NOMO-1 (cell line): ENCODE results near the gene NPTX1.

Source experiments
- DNase-seq, 2 experiments: peaks; one replicate each; lab custom pipeline; 2025; ENCODE audit not compliant: unreplicated experiment in 2 of 2; lab: John Stamatoyannopoulos, UW

NPTX1 gene

GRCh38 chr17:80504686-80505413, 28.4 kb upstream of the NPTX1 start:
- DNase-seq: no peak

GRCh38 chr17:80503921-80504320, 27.5 kb upstream of the NPTX1 start:
- DNase-seq: no peak

GRCh38 chr17:80503031-80503430, 26.6 kb upstream of the NPTX1 start:
- DNase-seq: no peak

- no peak for DNase-seq
Observed at GRCh38 chr17:80502578-80502877, 26.1 kb upstream of the NPTX1 start.

GRCh38 chr17:80501741-80502577, 25.6 kb upstream of the NPTX1 start:
- no peak for DNase-seq

DNA sequence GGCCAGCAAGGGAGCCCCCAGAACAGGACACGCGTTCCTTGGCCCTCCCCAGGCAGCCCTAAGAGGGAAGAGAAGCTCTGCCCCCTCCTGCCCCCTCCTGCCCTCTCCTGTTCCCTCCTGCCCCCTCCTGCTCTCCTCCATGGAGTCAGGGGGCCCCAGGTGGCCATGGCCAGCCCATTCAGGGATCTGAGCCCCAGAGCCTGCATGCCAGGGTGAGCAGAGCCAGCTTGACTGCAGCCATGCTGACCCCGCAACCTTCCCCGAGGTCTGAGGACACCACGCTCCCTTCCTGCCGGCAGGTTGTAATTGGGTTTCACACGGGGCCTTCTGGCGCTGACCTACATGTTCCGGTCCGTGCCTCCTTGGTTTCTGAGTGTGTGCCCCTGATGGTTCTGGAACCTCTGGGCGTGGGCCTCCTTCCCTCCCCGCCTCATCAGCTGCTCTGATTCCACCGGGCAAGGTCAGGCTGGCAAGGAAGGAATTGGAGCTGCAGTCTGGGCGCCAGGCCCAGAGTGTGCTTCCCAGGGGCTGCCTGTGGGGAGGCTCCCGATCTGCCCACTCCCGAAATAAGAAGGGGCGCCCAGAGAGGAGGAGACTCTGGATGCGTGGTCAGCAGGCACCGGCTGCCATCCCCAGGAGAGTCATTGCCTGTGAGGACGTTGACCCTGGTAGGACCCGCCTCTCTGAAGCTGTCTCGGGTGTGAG, 23.7 kb upstream of the NPTX1 start:
- no peak for DNase-seq

- no peak for DNase-seq
Observed at GRCh38 chr17:80499560-80499959, 23.2 kb upstream of the NPTX1 start.

- no peak for DNase-seq
Observed at GRCh38 chr17:80498920-80499410, 22.6 kb upstream of the NPTX1 start.

DNA sequence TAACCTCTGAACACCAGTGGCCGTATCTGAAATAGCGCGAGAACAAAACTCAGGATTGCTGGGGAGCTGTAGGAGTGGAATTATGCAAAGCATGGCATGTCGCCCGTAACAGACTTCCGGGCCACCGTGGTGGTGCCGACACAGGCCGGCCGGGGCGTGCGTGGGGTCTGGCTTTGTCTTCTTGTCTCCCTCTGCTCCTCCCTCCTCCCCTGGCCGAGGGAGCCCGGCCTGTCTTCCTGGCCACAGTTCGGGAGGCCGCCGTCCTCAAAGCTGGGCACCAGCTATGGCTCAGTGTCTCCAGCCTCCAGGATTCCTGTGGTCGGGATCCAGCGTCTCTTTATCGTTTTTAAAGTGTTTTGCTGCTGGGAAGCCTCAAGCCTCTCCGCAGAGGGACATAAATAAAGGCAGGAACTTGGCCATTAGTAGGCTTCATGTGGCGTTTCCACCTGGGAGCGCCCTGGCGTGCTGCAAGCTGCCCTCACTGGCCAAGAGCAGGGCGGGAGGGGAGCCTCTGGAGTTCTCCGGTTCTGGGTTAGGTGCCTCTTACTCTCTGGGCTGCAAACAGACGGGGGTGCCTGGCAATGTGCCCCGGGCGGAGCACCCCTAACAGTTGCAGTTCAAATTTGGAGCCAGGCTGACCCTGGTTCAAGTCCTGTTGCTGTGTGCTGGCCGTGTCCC, 22.0 kb upstream of the NPTX1 start:
- DNase-seq: no peak

- DNase-seq: no peak
Observed at GRCh38 chr17:80497726-80498241, 21.4 kb upstream of the NPTX1 start.

DNA sequence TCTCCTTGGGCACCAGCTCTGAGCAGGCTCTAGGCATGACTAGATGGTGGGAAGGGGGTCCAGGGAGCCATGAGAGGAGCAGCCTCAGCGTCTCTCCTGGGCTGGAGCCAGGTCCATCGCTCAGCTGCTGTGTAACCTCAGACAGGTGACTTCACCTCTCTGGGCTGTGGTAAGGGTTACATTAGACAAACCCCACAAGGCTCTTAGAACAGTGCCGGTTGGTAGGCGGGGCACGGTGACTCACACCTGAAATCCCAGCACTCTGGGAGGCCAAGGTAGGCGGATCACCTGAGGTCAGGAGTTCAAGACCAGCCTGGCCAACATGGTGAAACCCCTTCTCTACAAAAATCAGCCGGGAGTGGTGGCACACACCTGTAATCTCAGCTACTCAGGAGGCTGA, 18.1 kb upstream of the NPTX1 start:
- no peak for DNase-seq

DNA sequence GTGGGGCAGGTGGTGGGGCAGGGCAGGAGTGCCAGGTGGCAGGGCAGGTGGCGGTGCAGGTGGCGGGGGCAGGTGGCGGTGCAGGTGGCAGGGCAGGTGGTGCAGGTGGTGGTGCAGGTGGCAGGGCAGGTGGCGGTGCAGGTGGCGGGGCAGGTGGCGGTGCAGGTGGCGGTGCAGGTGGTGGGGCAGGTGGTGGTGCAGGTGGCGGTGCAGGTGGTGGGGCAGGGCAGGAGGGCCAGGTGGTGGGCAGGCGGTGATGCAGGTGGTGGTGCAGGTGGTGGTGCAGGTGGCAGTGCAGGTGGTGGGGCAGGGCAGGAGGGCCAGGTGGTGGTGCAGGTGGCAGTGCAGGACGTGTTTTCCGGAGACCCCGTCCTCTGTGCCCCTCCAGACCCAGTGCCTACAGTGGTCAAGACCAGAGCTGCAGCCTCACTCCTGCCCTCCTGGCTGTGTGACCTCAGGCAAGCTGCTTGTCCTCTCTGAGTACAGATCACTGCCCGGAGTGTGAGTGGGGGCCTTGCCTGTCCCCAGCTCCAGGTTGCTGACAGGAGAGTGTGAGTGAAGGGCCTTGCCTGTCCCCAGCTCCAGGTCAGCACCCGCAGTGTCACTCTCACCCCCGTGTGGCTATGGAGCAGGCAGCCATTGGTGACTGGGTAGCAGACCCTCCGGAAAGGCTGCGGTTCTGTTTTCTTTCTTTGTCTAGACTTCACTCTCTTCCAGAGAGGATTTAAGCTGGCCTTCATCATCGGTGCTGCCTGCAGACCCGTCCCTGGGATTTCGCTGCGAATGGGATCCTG, 16.1 kb upstream of the NPTX1 start:
- DNase-seq: no peak

GRCh38 chr17:80491478-80492342, 15.3 kb upstream of the NPTX1 start:
- DNase-seq: no peak

GRCh38 chr17:80487511-80487910, 11.1 kb upstream of the NPTX1 start:
- no peak for DNase-seq

- no peak for DNase-seq
Observed at GRCh38 chr17:80486692-80487091, 10.3 kb upstream of the NPTX1 start.

DNA sequence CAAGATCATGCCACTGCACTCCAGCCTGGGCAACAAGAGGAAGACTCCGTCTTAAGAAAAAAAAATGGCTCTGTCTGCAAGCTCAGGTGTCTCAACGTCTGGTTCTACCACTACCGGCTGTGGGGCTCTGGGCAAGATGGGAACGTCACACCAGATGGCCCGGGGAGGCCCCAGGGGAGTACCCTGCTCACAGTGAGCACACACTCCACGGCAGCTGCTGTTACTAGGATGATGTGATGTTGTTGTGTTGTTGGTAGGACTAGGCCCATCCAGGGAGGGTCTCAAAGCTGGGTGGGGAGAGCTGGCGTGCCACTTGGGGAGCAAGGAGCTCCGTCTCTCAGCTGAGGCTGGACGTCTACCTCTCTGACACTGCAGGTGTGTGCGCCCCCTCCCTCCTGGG, 9.4 kb upstream of the NPTX1 start:
- no peak for DNase-seq

DNA sequence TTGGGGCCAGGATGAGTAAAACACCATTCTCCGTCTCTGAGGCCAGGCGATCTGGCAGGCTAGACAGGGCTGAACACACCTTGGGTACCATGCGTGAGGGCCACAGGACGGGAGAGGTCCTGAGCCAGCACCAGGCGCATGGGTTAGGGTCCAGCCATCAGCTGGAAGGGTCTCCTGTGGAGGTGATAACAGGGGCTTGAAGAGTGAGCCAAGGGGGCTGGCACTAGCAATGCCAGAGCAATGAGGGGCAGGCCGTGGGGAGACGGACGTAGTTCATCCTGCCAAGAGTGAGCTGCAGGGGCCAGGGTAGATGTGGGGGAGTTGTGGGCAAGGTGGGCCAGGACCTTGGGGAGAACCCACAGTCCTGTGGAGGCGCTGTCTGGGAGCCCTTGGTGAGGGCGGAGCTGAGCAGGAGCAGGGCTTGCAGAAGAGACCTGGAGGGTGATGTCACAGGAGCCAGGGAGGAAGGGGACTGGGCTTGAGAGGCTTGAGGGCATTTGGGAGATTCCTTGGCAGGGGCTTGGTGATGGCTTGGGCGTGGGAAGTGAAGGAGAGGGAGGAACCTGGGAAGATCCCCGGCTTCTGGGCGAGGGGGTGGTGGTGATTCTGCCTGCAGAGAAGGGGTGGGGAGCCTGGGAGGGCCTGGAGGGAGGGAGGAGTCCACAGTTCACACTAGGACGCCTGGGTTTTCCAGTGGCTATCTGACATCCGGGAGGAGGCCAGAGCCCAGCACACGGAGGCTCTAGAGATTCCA, 6.3 kb upstream of the NPTX1 start:
- DNase-seq: no peak

GRCh38 chr17:80482058-80482318, 5.6 kb upstream of the NPTX1 start:
- DNase-seq: no peak
